Measurements from ENCODE around the gene ATP1B2.
A peak's percentile ranks its signal among the peaks of the same experiment; 100 is the strongest.
"Not testable (repeated sequence)": the region's sequence is repeated elsewhere in the genome, so short reads cannot be mapped to it uniquely, and the experiment has no call there.

ATP1B2 gene, protein sequence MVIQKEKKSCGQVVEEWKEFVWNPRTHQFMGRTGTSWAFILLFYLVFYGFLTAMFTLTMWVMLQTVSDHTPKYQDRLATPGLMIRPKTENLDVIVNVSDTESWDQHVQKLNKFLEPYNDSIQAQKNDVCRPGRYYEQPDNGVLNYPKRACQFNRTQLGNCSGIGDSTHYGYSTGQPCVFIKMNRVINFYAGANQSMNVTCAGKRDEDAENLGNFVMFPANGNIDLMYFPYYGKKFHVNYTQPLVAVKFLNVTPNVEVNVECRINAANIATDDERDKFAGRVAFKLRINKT

DNA sequence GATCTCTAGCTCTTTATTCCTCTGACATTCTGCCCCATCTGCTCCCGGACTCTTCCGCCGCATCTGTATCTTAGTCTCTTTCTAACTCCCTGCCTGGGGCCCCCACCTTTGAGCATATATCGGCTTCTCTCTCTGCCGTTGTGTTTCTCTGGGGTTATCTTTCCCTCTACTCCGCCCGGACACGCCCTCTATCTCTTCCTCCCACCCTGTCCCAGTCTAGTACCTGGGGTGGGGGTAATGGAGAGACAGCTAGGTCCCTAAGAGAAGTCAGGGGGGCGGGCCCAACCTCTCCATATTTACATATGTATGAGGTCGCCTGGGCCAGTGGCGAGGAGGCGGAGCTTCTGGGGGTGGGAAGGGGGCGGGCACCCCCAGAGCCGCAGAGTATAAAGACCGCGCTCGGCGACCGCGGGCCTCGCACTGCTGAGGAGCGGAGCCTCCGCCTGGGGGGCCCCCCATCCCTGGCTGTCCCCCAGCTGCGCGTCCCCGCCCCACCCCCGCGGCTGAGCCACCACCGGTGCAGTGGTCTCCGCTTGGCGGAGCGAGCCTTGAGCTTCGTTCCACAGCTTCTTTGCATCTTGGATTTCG, at the start of gene ATP1B2:
TSS of gene ATP1B2 (plus strand) at position 418 of the 588 bp plus-strand sequence. CDS start 593 bp downstream, outside the sequence.
- DNase-seq (ENCODE audit: low read depth in 2 of 2), result peak; percentile 59 to 60

- DNase-seq (ENCODE audit: low read depth in 2 of 2), result no peak
Observed at GRCh38 chr17:7606280-7606679, 44.4 kb upstream of the ATP1B2 start.

- DNase-seq (ENCODE audit: low read depth in 2 of 2), result no peak
Observed at GRCh38 chr17:7610641-7611040, 40.1 kb upstream of the ATP1B2 start.

DNA sequence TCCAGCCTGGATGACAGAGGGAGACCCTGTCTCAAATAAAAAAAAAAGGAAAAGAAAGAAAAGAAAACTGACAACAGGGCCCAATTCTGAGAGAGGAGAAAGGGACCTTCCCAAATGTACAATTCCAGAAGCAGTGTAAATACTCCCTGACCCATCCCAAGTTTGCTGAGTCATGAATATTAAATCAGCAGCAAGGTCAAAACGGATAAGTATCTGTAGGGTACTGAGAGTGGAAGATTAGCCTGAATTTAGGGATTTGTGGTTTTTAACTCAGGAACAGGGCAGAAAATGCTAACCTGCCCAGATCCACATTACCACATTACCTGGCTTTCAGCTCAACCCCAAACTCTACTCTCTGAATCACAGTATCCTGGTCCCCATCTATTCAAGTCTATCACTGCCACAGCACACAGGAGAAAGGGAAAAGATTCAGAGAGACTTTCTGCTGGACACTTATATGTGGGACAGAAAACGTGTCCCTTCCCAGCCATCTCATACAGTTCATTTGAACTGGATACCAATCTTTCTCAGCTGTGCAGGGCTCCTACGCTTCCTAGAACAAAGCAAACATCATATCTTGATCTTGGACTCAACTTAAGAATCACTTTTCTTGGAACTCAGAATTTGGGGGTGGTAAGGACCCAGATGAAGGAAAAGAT, 39.0 kb upstream of the ATP1B2 start:
- no peak for DNase-seq (ENCODE audit: low read depth in 2 of 2)

GRCh38 chr17:7612294-7612640, 38.5 kb upstream of the ATP1B2 start:
- no peak for DNase-seq (ENCODE audit: low read depth in 2 of 2)

DNA sequence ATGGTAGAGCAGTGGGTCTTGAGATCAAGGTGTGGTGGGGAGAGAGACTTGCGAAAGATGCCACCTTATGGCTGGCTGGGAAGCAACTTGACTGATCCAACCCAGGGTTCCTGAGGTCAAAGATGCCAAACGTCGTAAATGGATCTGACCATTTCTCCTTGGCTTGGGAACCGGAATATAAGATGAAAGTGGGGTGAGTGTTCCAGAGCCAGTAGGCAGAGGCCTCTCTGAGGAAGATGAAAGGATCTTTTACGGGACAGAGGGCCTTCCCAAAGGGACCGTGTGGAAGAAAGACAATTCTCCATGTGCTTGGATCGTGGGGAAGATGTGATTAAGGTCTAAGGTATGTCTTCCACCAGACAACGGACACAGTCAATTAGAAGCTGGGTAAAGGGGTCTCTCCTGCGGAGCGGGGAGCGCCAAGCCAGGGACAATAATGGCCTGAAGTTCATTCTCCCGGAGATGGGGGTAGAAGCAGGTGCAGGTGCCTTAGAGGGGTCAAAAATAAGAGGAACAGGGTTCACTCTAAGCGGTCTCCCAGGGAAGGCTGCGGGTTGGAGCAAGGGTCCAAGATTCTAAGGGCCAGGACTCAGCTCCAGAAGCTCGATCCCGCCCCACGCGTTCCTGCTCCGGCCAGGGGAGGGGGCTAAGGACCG, 36.8 kb upstream of the ATP1B2 start:
- DNase-seq (ENCODE audit: low read depth in 2 of 2), result no peak

- peak; percentile 99 to 100 for DNase-seq (ENCODE audit: low read depth in 2 of 2)
Observed at GRCh38 chr17:7614425-7615264, 36.1 kb upstream of the ATP1B2 start, which contains the start of gene FXR2. FXR2 (minus strand) TSS chr17:7614897; CDS start chr17:7614532, 365 bp downstream.

DNA sequence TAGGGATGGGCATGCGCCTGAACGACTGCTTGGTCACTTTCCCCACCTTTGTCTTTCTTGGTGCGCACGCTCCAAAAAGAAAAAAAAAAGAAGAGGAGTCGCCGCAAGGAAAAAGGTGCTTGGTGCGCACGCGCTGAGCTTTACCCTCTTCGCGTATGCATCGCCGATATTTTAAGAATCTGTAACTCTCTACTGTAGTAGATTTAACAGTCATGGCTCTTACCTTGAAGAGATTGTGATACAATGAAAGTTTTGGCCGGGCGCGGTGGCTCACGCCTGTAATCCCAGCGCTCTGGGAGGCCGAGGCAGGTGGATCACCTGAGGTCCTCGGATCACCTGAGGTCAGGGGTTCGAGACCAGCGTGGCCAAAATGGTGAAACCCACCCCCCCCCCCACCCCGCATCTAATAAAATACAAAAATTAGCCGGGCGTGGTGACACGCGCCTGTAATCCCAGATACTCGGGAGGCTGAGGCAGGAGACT, 35.4 kb upstream of the ATP1B2 start:
- DNase-seq (ENCODE audit: low read depth in 2 of 2), result no peak

- no peak for DNase-seq (ENCODE audit: low read depth in 2 of 2)
Observed at GRCh38 chr17:7618608-7619007, 32.1 kb upstream of the ATP1B2 start.

DNA sequence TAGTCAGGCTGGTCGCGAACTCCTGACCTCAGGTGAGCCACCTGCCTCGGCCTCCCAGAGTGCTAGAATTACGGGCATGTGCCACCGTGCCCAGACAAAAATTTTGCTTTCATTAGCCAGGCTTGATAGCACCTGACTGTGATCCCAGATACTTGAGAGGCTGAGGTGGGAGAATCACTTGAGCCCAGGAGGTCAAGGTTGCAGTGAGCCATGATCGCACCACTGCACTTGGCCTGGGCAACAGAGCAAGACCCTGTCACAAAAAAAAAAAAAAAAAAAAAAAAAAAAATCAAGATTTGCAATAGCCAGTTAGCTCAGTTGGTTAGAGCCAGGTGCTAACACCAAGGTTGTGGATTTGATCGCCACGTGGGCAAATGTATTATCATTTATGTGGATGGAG, 29.9 kb upstream of the ATP1B2 start:
- DNase-seq (ENCODE audit: low read depth in 2 of 2), result no peak

- DNase-seq (ENCODE audit: low read depth in 2 of 2), result no peak
Observed at GRCh38 chr17:7623661-7624060, 27.1 kb upstream of the ATP1B2 start.

DNA sequence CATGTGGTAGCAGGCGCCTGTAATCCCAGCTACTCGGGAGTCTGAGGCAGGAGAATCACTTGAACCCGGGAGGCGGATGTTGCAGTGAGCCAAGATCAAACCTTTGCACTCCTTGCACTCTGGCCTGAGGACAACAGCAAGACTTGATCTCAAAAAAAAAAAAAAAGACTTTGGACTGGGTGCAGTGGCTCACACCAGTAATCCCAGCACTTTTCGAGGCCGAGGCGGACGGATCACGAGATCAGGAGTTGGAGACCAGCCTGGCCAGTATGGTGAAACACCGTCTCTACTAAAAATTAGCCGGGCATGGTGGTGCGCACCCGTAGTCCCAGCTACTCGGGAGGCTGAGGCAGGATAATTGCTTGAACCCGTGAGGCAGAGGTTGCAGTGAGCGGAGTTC, 25.0 kb upstream of the ATP1B2 start:
- not testable (repeated sequence) for DNase-seq (ENCODE audit: low read depth in 2 of 2)

DNA sequence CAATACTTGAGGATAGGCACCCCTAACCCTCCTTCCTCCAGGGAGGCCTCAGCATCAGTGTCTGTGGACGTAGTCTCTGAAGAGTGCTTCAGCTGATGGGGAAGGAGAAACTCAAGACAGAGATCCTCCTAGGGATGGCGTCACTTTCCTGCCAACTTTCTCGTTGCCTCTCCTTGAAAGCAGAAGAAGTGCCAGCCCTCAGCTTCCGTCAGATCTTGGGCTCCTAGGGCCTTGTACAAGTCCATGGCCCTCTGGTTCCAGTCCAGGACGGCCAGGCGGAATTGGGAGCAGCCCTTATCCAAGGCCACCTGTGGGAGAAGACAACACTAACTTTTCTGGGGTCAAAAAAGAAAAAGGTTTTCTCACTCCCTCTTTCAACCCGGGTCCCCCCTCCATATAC, 24.4 kb upstream of the ATP1B2 start:
- no peak for DNase-seq (ENCODE audit: low read depth in 2 of 2)

DNA sequence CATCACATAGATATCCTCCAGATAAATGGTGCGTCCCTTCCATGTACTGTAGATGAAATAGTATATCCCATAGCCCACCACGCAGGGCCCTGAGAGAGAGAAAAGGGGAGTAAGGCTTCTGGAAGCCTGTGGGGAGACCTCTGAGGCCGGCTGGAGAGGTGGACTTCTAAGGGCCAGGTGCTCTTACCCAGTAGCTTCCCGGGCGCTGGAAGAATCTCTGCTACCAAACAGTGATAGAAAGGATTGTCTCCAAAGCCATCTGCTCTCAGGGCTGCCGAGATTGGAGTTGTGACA, 23.8 kb upstream of the ATP1B2 start:
- DNase-seq (ENCODE audit: low read depth in 2 of 2), result no peak

DNA sequence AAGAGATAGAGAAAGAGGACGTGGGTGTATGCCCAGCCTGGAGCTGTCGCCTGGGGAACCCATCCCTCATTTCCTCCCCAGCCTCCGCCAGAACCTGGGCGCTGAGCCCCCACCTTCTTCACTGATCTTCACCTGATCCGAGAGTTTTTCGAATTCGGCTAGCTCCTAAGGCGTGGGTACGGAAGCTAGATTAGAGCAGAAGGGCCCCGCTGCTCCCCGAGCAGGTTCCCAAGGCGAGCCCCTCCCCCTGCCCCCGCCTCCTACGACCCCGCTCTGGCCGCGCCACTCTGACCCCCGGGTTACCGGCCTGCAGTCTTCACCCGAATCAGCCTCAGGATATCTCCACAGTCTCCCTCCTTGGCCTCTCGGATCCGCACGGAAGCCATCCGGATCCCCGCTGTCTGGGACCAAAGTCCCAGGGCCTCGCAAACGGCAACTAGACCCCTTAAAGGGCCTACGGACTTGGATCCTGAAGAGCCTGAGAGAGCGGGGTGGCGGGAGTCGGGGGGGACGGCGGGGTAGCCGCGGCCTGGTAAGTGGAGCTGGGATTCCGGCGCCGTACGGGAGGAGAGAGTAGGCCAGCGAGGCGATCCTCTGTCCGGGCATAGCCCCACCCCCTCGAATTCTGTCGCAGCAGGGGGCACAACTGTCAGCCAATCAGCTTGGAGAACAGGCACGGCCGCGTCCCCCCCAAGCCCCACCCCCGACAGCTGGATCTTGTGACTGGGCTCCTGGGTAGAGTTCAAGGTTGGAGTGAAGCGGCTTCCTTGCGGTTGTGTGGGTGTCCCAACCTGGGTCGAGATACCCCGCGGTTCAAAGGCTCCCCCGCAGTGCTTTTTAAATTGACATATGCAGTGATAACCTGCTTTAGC, 23.2 kb upstream of the ATP1B2 start, which contains the start of gene SAT2:
TSS of gene SAT2 (minus strand) at position 572 of the 872 bp plus-strand sequence. CDS start at position 386, 186 bp downstream.
- peak; percentile 78 to 85 for DNase-seq (ENCODE audit: low read depth in 2 of 2)

DNA sequence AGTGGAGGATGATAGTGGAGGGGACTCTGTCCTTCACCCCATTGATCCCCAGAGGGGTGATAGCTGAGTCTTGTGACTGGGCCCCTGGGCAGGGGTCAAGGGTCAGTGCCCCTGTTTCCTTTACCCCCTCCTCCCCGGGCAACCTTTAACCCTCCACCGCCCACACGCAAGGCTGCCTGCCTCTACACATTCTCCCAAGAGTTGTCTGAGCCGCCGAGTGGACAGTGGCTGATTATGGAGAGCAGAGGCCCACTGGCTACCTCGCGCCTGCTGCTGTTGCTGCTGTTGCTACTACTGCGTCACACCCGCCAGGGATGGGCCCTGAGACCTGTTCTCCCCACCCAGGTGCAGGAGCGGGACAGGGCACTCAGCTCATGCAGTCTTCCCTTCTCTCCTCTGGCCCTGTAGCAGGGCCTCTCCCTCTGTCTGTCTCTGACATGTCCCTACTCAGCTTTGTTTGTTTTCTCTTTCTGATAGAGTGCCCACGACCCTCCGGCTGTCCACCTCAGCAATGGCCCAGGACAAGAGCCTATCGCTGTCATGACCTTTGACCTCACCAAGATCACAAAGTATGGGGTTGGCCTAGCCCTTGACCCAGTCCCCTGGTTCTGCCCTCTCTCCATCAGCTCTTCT, 20.7 kb upstream of the ATP1B2 start, which contains the start of gene SHBG:
TSS of gene SHBG (plus strand) at position 197 of the 633 bp plus-strand sequence. CDS start at position 235, 38 bp downstream.
- DNase-seq (ENCODE audit: low read depth in 2 of 2), result no peak

DNA sequence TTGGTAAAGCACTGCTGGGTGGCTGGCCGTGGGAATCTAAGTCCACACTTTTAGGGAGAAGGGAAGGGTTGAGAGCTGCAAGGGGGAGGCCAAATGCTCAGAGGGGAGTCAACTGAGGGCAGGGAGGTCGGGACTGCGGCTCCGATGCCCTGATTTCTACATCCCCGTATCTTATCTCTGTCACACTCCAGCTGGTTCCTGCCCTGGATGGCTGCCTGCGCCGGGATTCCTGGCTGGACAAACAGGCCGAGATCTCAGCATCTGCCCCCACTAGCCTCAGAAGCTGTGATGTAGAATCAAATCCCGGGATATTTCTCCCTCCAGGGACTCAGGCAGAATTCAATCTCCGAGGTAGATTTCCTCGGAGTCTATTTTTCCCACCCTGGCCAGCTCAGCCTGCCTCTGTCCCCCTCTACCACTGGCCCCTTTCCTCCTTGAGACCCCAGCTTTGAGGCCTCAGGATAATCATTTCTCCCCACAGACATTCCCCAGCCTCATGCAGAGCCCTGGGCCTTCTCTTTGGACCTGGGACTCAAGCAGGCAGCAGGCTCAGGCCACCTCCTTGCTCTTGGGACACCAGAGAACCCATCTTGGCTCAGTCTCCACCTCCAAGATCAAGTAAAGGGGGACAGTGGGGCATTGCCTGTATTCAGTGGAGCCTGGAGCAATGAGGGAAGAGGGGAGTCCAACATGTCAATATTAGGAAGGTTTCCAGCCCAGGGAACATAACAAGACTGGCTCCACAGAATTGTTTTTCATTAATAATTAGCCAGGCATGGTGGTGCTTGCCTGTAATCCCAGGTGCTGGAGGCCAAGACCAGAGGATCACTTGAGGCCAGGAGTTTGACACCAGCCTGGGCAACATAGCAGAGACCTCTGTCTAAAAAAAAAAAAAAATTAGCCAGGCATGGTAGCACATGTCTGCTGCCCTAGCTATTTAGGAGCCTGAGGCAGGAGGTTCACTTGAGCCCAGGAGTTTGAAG, 19.0 kb upstream of the ATP1B2 start:
- no peak for DNase-seq (ENCODE audit: low read depth in 2 of 2)

DNA sequence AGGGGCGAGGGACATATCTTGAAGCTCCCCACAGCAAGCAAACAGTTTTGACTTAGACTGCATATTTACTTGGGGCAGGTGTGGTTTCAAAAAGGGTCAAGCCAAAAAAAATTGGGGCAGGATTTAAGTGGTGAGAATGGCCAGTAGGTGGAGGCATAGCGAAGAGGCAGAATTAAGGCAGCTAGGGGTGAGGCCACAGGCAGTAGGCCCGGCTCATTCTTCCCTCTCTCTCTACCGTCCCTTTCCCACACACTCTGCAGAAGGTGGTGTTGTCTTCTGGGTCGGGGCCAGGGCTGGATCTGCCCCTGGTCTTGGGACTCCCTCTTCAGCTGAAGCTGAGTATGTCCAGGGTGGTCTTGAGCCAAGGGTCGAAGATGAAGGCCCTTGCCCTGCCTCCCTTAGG, 18.2 kb upstream of the ATP1B2 start:
- no peak for DNase-seq (ENCODE audit: low read depth in 2 of 2)

GRCh38 chr17:7633093-7633492, 17.6 kb upstream of the ATP1B2 start:
- no peak for DNase-seq (ENCODE audit: low read depth in 2 of 2)

Data from stimulated activated CD8-positive, alpha-beta memory T cell treated with anti-CD3 and anti-CD28 coated beads, Interleukin-2, amount 100 ng/mL, for 48 hours (primary cell).